Measurements from ENCODE around the gene SLAIN1. TPM values are rescaled to one million over a fixed set of nuclear protein-coding genes. Genes with fewer than 3 reads are reported as not detected.

SLAIN1 gene
- total and polyA plus RNA-seq, 2 of the 8 experiments (the other 6 are each of a cell fraction or from before 2014, with no cell fraction given), result 35.0 to 37.7 TPM

GRCh38 chr13:77728265-77729125 is 31.0 kb downstream of the SLAIN1 start:
- Histone ChIP-seq H2BK20ac (ENCODE audit: low read length) (no peak overlapping the region), H2BK120ac (replicated peaks; ENCODE audit: low read depth, low read length) (no peak overlapping the region), H4K91ac (replicated peaks; ENCODE audit: insufficient read length, low read length) (no peak overlapping the region), H3K14ac (ENCODE audit: insufficient read length) (no peak overlapping the region), H3K4me3 (ENCODE audit: extremely low read depth in 1 of 4, insufficient read depth in 2 of 4, low read depth in 3 of 4, low read length in 4 of 4) (no peak overlapping the region), H3K27me3 (replicated peaks in 1 of 4; ENCODE audit: control insufficient read depth in 3 of 4, extremely low read depth in 1 of 4, insufficient read depth in 3 of 4, low read length in 3 of 4) (no peaks in the 10 kb centered on the region), H3K4me1 (replicated peaks in 1 of 4; ENCODE audit: control insufficient read depth in 3 of 4, insufficient read depth in 4 of 4, low read length in 3 of 4) (peaks cover 0 to 6% (median 3%) of the 10 kb centered on the region in 4 experiments; a peak in 2 of 7 replicates), H2AFZ (ENCODE audit: low read length) (no peak overlapping the region), H3K4me2 (ENCODE audit: insufficient read depth in 1 of 2, low read depth in 2 of 2, low read length in 2 of 2) (no peak overlapping the region), H2BK5ac (ENCODE audit: low read depth, low read length) (no peak overlapping the region), H3K36me3 (ENCODE audit: control insufficient read depth in 2 of 4, insufficient read depth in 4 of 4, low read length in 3 of 4) (peaks cover 0 to 26% (median 4%) of the 10 kb centered on the region in 4 experiments; a peak in 3 of 8 replicates), H3K18ac (ENCODE audit: extremely low read depth, low read length) (no peak overlapping the region), H2BK12ac (ENCODE audit: low read depth, low read length) (no peak overlapping the region), H3K23me2 (ENCODE audit: low read depth, low read length) (no peaks in the 10 kb centered on the region), H4K20me1 (replicated peaks in 1 of 2; ENCODE audit: control insufficient read depth in 1 of 2, insufficient read depth in 2 of 2, low read length in 2 of 2) (peaks cover 0 to 3% of the 10 kb centered on the region in 2 experiments), H3K56ac (replicated peaks; ENCODE audit: insufficient read length, low read depth, low read length) (no peak overlapping the region), H3K79me2 (ENCODE audit: control insufficient read depth in 1 of 2, insufficient read depth in 2 of 2, low read length in 2 of 2) (peaks cover 0 to 50% of the 10 kb centered on the region in 2 experiments; a peak in 2 of 4 replicates), H3K9me3 (ENCODE audit: insufficient read depth in 2 of 2, low read depth in 1 of 2, low read length in 1 of 2) (no peaks in the 10 kb centered on the region), H4K5ac (ENCODE audit: insufficient read length, low read depth, low read length) (no peak overlapping the region), H3K27ac (ENCODE audit: low read depth, low read length) (no peak overlapping the region), H4K8ac (ENCODE audit: extremely low read depth, insufficient read depth, low read length) (no peak overlapping the region), H3K79me1 (ENCODE audit: low read depth, low read length) (peaks cover 6% of the 10 kb centered on the region), H2BK15ac (ENCODE audit: low read length) (no peak overlapping the region), H3K23ac (ENCODE audit: insufficient read length) (no peak overlapping the region), H2AK5ac (ENCODE audit: low read depth, low read length) (no peak overlapping the region), H3K9ac (replicated peaks in 1 of 4; ENCODE audit: extremely low read depth in 1 of 4, low read depth in 3 of 4, low read length in 3 of 4) (no peak overlapping the region), H3K4ac (replicated peaks; ENCODE audit: insufficient read length, low read depth, low read length) (no peak overlapping the region)
- POLR2A ChIA-PET (ENCODE audit: partially characterized antibody), result no interaction called here
- DNase-seq (ENCODE audit: low read depth in 1 of 2, low spot score in 2 of 2) (no peak), FAIRE-seq (no peak)
- CTCF ChIA-PET (ENCODE audit: partially characterized antibody), result interaction anchor here (0.7 to 0.8 kb wide), 3 partner anchors 8 to 418 kb away, joined by 3 to 5 read pairs (median 3); no protein-coding TSS in a partner anchor
- WGBS, 2 experiments (ENCODE audit: extremely low coverage in 1 of 2, insufficient coverage in 1 of 2, insufficient read length in 1 of 2, insufficient replicate concordance in 2 of 2, low coverage in 1 of 2, low lambda C conversion rate in 2 of 2, missing lambda C conversion rate in 1 of 2), result 89% methylated on average over 5 of the region's 5 CpGs; no CpG with 5 or more reads in 1 of the 2 experiments
- TF ChIP-seq CBX5 (IDR thresholded peaks at IDR 0.05; ENCODE audit: low read depth, low read length) (no peak), BCL11A (IDR thresholded peaks at IDR 0.05; ENCODE audit: low read depth in 2 of 2, low read length in 2 of 2) (no peak), SIRT6 (IDR thresholded peaks at IDR 0.05; ENCODE audit: low read length) (no peak), KDM4A (IDR thresholded peaks at IDR 0.05; ENCODE audit: low read depth, low read length, severe bottlenecking) (no peak), NRF1 (IDR thresholded peaks at IDR 0.05; ENCODE audit: low read depth, low read length) (no peak), MAX (IDR thresholded peaks at IDR 0.05) (no peak), RXRA (IDR thresholded peaks at IDR 0.05; ENCODE audit: insufficient read depth, low read depth, low read length) (no peak), SIN3A (conservative IDR thresholded peaks at IDR 0.05 in 1 of 2, IDR thresholded peaks at IDR 0.05 in 1 of 2; ENCODE audit: low read depth in 1 of 2, low read length in 2 of 2) (no peak), JUND (IDR thresholded peaks at IDR 0.05; ENCODE audit: low read length) (no peak), CEBPB (IDR thresholded peaks at IDR 0.05; ENCODE audit: low read depth, low read length) (no peak), TCF12 (IDR thresholded peaks at IDR 0.05; ENCODE audit: low read depth, low read length) (no peak), SIX5 (IDR thresholded peaks at IDR 0.05; ENCODE audit: low read depth, low read length) (no peak), RFX5 (IDR thresholded peaks at IDR 0.05; ENCODE audit: borderline replicate concordance, low read depth, low read length) (no peak)

Measured in H1 (cell line).